Panc1 (cell line): Measurements from ENCODE around the gene SLC44A3.

Experiments used
- TCF7L2 ChIP-seq: IDR thresholded peaks from 2 replicates; pipeline ENCODE4 v1.6.1; 2011; ENCODE audit warnings: mild to moderate bottlenecking, low read depth, low read length, inconsistent platforms
- TF ChIP-seq, protein P1 (sequence below): fragments of 450-650 bp; IDR thresholded peaks from 2 replicates; pipeline ENCODE4 v1.5.1; 2017; ENCODE audit warnings: mild to moderate bottlenecking

DNA sequence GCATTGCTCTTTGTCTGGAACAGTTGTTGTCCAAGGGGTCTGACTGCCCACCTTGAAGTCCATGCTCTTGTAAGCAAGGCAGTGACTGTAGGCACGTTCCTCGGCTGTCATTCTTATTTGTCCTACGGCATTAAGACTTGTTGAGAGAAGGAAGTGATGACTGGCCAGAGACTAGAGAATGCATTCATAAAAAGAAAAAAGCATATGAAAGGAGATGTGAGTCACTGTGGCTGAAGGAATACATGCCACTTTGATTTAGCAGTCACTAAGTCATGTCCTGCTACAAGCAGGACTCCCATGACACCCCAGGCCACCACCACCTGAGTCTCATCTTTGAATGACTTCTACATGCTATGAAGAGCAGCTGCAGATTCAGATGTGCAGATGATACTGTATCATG, 56.2 kb downstream of the SLC44A3 start:
- TF ChIP-seq, protein P1, sequence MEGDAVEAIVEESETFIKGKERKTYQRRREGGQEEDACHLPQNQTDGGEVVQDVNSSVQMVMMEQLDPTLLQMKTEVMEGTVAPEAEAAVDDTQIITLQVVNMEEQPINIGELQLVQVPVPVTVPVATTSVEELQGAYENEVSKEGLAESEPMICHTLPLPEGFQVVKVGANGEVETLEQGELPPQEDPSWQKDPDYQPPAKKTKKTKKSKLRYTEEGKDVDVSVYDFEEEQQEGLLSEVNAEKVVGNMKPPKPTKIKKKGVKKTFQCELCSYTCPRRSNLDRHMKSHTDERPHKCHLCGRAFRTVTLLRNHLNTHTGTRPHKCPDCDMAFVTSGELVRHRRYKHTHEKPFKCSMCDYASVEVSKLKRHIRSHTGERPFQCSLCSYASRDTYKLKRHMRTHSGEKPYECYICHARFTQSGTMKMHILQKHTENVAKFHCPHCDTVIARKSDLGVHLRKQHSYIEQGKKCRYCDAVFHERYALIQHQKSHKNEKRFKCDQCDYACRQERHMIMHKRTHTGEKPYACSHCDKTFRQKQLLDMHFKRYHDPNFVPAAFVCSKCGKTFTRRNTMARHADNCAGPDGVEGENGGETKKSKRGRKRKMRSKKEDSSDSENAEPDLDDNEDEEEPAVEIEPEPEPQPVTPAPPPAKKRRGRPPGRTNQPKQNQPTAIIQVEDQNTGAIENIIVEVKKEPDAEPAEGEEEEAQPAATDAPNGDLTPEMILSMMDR: no peak
- TF ChIP-seq TCF7L2: no peak
